ENCODE data around the gene DNAJB2. TPM values are rescaled to one million over a fixed set of nuclear protein-coding genes. Genes with fewer than 3 reads are reported as not detected.
"Not testable (repeated sequence)": the region's sequence is repeated elsewhere in the genome, so short reads cannot be mapped to it uniquely, and the experiment has no call there.

The DNAJB2 gene
- total RNA-seq, 1 donor from 2014 or later = 34.0 TPM

- intact Hi-C loops (cut with micrococcal nuclease) = loop anchor here (1.0 to 5.0 kb wide), 4 partner anchors 89 to 240 kb away; partner anchors contain the start of genes CNPPD1, DNPEP, NHEJ1 and RETREG2
Measured at GRCh38 chr2:219297766-219298456, 18.7 kb downstream of the DNAJB2 start.

- intact Hi-C loops (cut with micrococcal nuclease) = loop anchor here (1.0 to 5.0 kb wide), 4 partner anchors 88 to 241 kb away; partner anchors contain the start of genes CNPPD1, DNPEP, NHEJ1 and RETREG2
Measured at GRCh38 chr2:219298759-219299371, 19.7 kb downstream of the DNAJB2 start.

DNA sequence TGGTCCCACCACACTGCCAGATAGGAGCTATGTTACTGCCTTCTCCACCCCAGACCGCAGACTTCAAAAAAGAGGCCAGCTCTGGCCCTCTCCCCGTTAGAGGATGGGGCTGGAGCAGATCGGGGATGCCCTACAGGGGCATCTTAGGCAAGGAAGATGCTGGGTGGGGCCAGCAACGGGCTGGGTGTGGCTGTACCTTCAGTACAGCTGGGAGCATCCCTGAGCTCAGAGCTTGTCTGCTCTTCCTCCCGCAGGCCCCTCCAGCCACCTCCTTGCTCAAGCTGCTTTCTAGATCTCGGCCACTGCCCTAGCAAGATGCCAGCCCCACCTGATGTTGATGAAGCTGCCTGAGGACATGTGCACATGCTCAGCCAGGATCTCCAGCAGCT, 20.2 kb downstream of the DNAJB2 start:
- intact Hi-C loops (cut with micrococcal nuclease) = loop anchor here (5.0 kb wide), 2 partner anchors 88 to 122 kb away; partner anchors contain the start of genes CNPPD1, DNPEP and RETREG2

DNA sequence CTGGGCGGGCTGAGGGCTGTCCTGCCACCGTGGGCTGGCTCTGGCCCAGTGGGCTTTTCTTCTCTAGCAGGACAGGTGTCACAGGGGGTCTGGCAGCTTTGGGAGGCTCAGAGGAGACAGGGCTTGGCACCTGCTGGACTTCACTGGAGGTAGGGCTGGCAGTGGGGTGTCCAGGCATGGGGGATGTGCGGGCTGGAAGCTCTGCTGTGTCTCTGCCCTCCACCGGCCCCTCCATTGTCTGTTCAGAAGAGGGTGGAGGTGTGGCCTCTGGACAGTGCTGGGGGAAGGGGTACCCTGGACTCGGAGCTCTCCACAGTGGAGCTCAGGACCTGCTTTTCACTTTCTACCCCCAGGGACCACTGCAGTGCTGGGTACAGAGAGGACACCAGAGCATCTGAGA, 20.9 kb downstream of the DNAJB2 start:
- intact Hi-C loops (cut with micrococcal nuclease) = no loop called here

- intact Hi-C loops (cut with micrococcal nuclease) = no loop called here
Measured at GRCh38 chr2:219302412-219302968, 23.3 kb downstream of the DNAJB2 start.

DNA sequence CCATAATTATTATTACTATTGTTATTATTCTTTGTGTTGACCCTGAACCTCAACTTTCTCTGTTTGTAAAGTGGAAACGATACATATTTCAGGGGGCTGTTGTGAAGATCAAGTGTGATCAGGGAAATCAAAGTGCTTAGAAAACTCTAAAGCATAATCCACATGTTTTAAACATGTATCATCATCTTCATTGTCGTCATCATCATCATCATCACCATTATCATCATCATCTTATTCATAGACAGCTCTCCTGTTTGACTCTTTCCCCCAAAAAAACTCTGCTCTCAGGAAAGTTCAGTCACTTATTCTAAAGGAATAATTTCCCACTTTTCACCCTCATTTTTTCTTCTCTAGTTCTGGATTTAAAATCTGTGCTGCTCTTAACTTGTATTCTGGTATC, 25.1 kb downstream of the DNAJB2 start:
- intact Hi-C loops (cut with micrococcal nuclease) = no loop called here

- intact Hi-C loops (cut with micrococcal nuclease) = no loop called here
Measured at GRCh38 chr2:219306047-219306446, 26.9 kb downstream of the DNAJB2 start.

- intact Hi-C loops (cut with micrococcal nuclease) = no loop called here
Measured at GRCh38 chr2:219308142-219309101, 29.3 kb downstream of the DNAJB2 start.

DNA sequence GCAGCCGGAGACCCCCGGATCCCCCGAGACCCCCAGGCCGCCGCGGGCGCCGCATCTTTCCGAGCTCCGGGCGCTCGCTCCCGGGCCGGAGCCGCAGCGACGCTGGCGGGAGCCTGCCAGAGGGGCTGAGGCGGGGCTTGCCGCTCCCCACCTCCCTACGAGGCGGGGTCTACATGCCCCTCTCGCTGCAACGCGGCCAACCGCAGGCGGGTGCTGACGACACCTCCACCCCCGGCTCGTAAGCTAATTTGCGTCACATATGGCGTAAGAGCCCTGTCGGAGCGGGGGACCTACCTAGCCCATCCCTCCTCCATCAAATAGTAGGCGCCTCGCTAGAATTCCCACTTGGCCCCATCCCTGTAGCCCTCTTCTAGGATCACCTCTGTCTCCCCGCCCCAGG, 30.1 kb downstream of the DNAJB2 start, which contains the start of gene PTPRN:
Gene PTPRN, minus strand, starts transcription at position 124 of the 400 bp plus-strand sequence. Its CDS starts 69 bp downstream, at position 55.
- intact Hi-C loops (cut with micrococcal nuclease) = no loop called here

- intact Hi-C loops (cut with micrococcal nuclease) = not testable (repeated sequence)
Measured at GRCh38 chr2:219312683-219313263, 33.6 kb downstream of the DNAJB2 start.

DNA sequence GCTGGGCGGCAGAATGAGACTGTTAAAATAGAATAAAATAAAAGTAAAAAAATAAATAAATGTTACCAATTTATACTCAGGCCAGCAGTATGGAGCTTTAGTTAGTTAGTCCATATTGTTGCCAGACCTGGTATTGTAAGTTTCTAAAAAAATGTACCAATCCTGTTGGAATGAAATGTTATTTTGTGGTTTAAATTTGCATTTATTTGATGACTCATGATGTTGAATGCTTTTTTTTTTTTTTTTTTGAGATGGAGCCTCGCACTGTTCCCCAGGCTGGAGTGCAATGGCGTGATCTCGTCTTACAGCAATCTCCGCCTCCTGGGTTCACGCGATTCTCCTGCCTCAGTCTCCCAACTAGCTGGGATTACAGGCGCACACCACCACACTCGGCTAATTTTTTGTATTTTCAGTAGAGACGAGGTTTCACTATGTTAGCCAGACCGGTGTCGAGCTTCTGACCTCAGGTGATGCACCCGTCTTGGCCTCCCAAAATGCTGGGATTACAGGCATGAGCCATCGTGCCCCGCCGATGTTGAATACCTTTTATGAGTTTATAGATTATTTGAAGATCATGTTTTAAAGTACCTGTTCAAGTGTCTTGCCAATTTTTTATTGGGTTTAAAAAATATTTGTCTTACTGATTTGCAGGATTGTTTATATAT, 35.8 kb downstream of the DNAJB2 start:
- intact Hi-C loops (cut with micrococcal nuclease) = no loop called here

GRCh38 chr2:219323434-219323833, 44.3 kb downstream of the DNAJB2 start:
- intact Hi-C loops (cut with micrococcal nuclease) = no loop called here

DNA sequence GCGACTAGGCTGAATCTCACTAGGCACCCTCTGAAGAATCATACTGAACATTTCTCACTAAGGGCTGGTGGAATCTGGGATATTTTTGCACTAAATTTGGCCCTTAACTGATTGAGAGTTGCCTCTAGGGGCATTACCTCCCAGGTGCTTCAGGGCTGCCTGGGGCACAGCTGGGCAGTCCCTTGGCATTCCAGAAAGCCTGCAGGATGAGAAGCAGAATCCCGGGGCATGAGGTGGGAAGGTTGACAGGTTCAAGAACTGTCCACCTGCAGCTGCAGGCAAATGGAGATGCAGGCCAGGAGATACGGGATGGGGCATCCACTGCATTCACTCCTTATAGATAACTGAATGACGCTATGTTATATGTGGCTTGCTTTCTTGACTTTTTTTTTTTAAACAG, 46.0 kb downstream of the DNAJB2 start:
- intact Hi-C loops (cut with micrococcal nuclease) = no loop called here

DNA sequence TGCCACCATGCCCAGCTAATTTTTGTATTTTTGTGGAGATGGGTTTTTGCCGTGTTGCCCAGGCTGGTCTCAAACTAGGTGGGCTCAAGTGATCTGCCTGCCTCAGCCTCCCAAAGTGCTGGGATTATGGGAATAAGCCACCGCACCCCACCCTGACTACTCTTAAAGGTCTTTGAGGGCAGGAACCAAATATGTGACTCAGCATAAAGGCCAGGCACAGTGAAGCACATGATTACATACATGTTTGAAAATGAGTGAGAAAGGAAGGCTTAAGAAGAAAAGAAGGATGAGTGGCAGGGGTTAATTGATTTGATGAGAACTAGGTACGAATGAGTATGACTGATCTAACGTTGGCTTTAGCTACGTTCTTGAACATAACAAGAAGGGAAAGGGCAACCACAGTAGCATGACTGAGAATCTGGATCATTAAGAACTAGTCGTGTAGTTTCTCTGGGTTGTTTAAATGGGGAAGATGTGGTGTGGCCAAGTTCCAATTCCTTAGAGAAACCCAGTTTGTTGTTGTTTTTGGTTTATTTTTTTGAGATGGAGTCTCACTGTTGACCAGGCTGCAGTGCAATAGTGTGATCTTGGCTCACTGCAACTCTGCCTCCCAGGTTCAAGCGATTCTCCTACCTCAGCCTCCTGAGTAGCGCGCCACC, 46.6 kb downstream of the DNAJB2 start:
- intact Hi-C loops (cut with micrococcal nuclease) = no loop called here

GRCh38 chr2:219327719-219328118, 48.6 kb downstream of the DNAJB2 start:
- intact Hi-C loops (cut with micrococcal nuclease) = no loop called here

- intact Hi-C loops (cut with micrococcal nuclease) = no loop called here
Measured at GRCh38 chr2:219331560-219332213, 52.5 kb downstream of the DNAJB2 start.

GRCh38 chr2:219332542-219332941, 53.4 kb downstream of the DNAJB2 start, which contains the start of gene RESP18:
Gene RESP18 (minus strand): TSS chr2:219332744.
- intact Hi-C loops (cut with micrococcal nuclease) = no loop called here

GRCh38 chr2:219334076-219334475, 54.9 kb downstream of the DNAJB2 start:
- intact Hi-C loops (cut with micrococcal nuclease) = no loop called here

DNA sequence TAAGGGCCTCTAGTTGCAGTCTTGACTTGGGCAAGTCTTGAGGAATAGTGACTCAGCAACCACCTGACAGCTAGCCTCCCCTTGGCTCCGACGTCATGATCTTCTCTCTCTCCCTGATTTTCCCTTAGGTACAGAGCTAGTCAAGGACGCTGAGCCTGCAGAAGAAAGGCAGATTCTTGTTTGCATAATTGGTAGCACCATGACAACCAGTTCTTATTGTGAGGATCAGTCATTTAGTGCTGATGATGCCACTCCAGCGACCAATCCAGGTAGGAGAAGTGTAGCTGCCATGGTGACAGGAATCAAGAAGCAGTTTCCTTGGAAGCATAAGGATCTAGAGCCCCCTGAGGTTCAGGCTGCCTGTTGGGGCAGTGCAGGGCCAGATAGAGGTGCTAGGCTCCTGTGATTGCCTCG, 56.2 kb downstream of the DNAJB2 start:
- intact Hi-C loops (cut with micrococcal nuclease) = no loop called here

Data from T-helper 2 cell treated with Interferon-gamma antibody and Interleukin-4, amounts not matched to agents 100 ng/mL and 5 ng/mL, for 36 hours (primary cell).